AG09309 (cell line): Measurements from ENCODE around the gene PASK.

ENCODE experiments used
- DNase-seq: peaks from one replicate; pipeline ENCODE4 v3.0.0-alpha.2; 2010; ENCODE audit warnings: low read depth
- H3K4me3 ChIP-seq: 2 replicates; pipeline ENCODE4 v1.5.1; 2011; ENCODE audit warnings: mild to moderate bottlenecking, low read depth, low read length, moderate library complexity; ENCODE audit not compliant: control insufficient read depth
- CTCF ChIP-seq: IDR thresholded peaks from 2 replicates; pipeline ENCODE4 v1.5.1; 2011; ENCODE audit warnings: mild to moderate bottlenecking, low read depth, low read length, inconsistent platforms; ENCODE audit not compliant: insufficient read depth, control insufficient read depth; ENCODE audit errors: missing control alignments

Gene PASK

GRCh38 chr2:241182531-241183133, 33.4 kb upstream of the PASK start:
- no peak overlapping the region for H3K4me3 ChIP-seq
- no peak for TF ChIP-seq CTCF
- no peak for DNase-seq

DNA sequence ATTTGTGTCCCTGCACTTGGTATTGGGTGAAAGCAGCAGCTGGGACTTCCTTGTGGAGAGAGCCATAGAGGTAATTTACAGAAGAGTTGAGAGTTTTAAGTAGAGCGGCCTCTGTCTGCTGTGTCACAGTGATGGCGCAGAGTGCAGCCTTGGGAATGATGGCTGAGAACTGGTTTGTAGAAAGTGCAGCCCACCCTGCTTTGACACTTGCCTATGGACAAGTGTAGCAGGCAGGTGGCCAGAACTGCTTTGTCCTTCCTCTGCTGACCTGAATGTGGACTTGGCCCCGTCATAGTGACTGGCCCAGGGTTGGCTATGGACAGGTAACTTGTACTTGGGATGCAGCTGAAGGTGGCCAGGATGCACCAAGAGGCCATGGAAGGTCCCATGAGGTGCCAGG, 32.9 kb upstream of the PASK start:
- H3K4me3 ChIP-seq = no peak overlapping the region
- DNase-seq = no peak
- TF ChIP-seq CTCF = no peak

- H3K4me3 ChIP-seq = no peak overlapping the region
- no peak for TF ChIP-seq CTCF
- no peak for DNase-seq
Observed at GRCh38 chr2:241180495-241180894, 31.2 kb upstream of the PASK start.

DNA sequence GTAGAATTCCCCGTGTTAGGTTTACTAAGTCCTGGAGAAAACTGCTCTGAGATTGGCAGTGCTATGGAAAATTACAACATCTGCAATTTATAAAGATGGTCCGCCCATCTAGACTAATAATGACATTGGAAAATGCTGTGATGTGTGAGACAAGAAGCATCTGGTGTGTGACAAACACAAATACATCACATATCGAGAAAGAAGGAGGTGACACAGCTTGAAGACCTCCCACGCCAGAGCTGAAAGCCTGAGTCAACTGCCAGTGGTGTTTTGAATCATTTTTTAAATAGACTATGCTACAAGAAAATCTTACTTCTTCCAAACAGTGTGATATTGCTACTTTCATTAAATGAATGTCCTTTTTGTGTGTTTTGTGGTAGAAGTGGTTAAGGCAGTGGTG, 30.6 kb upstream of the PASK start:
- DNase-seq = no peak
- no peak for TF ChIP-seq CTCF
- no peak overlapping the region for H3K4me3 ChIP-seq

GRCh38 chr2:241178961-241179360, 29.7 kb upstream of the PASK start:
- no peak overlapping the region for H3K4me3 ChIP-seq
- no peak for TF ChIP-seq CTCF
- DNase-seq = no peak

GRCh38 chr2:241177526-241178334, 28.5 kb upstream of the PASK start:
- H3K4me3 ChIP-seq = no peak overlapping the region
- no peak for DNase-seq

More at GRCh38 chr2:241177526-241178334, 28.5 kb upstream of the PASK start:
- TF ChIP-seq CTCF = no peak
